ENCODE results near the gene HSPA5.
"Not testable (repeated sequence)": the region's sequence is repeated elsewhere in the genome, so short reads cannot be mapped to it uniquely, and the experiment has no call there.

Gene HSPA5

GRCh38 chr9:125241863-125242739 lies 958 bp upstream of the HSPA5 start:
- no peak for DNase-seq

GRCh38 chr9:125240649-125240999 lies 519 bp downstream of the HSPA5 start:
- no peak for DNase-seq

DNA sequence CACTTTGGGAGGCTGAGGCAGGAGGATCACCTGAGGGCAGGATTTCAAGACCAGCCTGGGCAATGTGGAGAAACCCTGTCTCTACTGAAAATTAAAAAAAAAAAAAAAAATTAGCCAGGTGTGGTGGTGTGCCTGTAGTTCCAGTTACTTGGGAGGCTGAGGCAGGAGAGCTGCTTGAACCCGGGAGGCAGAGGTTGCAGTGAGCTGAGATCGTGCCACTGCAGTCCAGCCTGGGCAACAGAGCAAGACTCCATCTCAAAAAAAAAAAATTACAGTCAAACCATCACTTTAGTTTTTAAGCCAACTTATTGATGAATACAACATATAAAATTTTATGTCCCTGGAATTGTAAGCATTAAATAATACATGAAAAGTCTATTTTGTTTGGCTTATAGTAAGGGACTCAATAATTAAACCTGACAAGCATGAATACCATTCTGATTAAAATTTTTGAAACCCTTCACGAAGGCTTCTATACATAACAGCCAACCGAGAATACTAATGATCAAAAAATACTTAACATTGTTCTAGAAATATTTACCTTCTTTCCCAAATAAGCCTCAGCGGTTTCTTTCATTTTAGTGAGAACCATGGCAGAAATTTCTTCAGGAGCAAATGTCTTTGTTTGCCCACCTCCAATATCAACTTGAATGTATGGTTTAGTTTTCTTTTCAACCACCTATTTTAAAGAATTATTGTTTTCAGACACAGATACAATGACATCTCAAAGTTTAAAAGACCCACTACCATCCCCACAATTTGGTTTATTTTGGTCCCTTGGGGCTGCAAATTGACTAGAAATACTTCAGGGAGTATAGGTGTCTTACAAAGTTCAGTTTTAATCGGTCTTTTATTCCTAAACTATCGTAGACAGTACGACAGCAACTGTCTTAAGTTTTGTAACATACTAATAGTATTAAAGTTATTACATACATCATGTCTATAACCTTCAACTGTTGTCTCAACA lies 1.2 kb downstream of the HSPA5 start:
- DNase-seq, result no peak

DNA sequence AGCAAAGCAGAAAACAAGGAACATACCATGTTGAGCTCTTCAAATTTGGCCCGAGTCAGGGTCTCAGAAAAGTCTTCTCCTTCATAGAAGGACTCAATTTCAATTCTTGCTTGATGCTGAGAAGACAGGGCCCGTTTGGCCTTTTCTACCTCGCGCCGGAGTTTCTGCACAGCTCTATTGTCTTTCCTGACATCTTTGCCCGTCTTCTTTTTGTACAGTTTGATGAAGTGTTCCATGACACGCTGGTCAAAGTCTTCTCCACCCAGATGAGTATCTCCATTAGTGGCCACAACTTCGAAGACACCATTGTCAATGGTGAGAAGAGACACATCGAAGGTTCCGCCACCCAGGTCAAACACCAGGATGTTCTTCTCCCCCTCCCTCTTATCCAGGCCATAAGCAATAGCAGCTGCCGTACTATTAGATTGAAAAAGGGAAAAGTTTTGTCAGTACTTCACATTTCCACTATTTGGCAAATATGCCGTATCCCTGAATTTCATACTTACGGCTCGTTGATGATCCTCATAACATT lies 2.2 kb downstream of the HSPA5 start:
- DNase-seq, result no peak

DNA sequence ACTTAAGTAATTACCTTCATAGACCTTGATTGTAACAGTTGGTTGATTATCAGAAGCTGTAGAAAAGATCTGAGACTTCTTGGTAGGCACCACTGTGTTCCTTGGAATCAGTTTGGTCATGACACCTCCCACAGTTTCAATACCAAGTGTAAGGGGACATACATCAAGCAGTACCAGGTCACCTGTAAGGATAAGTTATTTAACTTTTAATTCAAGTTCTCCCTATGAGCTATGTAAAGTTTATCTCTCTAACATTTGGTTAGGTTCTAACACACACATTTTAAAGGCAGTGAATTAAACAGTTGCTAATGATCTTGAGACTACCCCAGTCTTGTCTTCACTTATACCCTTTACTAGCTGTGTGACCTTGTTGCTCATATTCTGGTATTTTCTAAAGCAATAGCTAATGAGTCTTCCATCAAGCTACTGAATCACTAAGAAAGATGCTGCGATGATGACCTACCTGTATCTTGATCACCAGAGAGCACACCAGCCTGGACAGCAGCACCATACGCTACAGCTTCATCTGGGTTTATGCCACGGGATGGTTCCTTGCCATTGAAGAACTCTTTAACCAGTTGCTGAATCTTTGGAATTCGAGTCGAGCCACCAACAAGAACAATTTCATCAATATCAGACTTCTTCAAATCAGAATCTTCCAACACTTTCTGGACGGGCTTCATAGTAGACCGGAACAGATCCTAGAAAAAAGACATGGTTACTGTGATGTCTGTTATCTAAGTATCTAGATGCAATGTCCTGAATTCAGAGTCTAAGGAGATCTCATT lies 2.8 kb downstream of the HSPA5 start:
- no peak for DNase-seq

GRCh38 chr9:125236520-125237159 lies 4.5 kb downstream of the HSPA5 start:
- DNase-seq, result not testable (repeated sequence)

DNA sequence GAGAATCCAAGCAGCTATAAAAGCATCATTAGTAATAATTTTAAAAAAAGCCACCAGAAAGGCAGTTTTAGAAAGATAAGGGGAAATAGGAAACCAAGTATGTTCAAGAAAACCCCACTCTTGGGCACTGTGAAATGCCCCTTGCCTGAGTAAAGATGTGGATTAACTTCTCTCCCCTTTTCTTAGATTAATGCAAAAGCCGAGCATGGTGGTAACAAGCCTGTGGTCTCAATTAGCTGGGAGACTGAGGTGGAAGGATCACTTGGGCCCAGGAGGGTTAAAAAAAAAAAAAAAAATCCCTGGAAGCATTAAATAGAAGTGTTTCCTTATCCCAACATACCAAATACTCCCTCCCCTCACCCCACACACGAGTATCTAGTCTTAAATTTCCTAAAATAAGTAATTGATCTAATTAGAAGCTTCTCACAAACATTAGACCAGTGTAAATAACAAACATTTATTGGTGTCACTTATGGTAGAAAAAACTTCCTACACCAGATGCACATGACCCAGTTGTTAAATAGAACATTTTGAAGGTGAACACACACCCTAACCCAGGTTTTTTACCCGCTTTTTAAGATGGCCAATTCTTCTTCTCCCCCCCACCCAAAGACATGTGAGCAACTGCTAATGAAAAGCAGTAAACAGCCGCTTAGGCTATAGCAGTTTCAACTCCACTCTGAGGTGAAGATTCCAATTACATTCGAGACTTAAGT lies 5.2 kb downstream of the HSPA5 start:
- no peak for DNase-seq

- DNase-seq, result not testable (repeated sequence)
Measured at GRCh38 chr9:125234099-125234498, 7.0 kb downstream of the HSPA5 start.

GRCh38 chr9:125233678-125234077 lies 7.5 kb downstream of the HSPA5 start:
- no peak for DNase-seq

DNA sequence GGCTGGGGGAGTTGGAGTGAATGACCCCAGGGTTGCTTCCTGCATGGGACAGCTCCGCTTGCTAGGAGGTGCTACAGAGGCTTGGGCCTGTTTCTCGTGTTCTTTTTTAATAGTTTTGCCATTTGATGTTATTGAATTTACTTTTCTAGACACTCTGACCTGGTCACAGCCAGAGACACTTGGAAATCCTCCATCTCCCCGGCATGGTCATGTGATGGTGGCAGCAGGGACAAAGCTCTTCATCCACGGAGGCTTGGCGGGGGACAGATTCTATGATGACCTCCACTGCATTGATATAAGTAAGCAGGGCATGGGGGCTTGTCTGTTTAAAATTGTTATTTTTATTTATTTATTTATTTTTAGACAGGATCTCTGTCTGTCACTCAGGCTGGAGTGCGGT lies 13.4 kb downstream of the HSPA5 start:
- no peak for DNase-seq

DNA sequence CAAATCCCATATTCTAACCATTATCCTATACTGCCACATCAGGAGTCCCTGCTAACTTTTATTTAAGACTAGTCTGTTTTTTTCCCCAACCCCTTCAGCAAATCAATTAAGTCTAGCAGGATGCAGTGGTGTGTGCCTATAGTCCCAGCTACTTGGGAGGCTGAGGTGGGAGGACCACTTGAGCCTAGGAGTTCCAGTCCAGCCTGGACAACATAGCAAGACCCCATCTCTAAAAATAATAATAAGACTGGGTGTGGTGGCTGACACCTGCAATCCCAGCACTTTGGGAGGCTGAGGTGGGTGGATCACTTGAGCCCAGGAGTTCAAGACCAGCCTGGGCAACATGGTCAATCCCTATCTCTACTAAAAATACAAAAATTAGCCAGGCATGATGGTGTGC lies 16.3 kb downstream of the HSPA5 start:
- not testable (repeated sequence) for DNase-seq

DNA sequence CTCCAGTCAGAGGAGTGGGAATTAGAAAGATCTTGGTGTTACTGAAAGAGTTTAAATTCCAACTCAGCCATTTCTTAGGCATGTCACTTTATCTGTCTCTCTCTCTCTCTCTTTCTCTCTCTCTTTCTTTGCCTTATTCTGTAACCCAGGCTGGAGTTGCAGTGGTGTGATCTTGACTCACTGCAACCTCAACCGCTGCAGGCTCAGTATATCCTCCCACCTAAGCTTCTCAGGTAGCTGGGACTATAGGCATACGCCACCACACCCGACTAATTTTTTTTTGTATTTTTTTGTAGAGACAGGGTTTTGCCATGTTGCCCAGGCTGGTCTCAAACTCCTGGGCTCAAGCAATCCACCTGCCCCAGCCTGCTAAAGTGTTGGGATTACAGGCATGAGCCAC lies 22.5 kb downstream of the HSPA5 start:
- DNase-seq, result no peak

GRCh38 chr9:125214186-125214585 lies 27.0 kb downstream of the HSPA5 start:
- DNase-seq, result no peak

DNA sequence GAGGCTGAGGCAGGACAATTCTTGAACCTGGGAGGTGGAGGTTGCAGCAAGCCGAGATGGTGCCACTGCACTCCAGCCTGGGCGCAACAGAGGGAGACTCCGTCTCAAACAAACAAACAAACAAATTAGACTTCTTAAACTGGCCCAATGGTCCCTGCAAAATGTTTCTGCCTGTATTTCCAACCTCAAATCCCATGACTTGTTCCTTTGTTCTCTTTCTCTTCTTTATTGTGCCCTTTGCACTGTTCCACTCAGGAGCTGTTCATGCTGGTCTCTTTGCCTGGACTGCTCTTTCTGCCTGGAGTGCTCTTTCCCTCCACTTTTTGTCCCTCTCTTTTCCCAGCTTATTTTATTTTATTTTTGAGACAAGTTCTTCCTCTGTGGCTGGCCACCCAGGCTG lies 36.7 kb downstream of the HSPA5 start:
- no peak for DNase-seq

- no peak for DNase-seq
Measured at GRCh38 chr9:125202846-125203618, 38.1 kb downstream of the HSPA5 start.

DNA sequence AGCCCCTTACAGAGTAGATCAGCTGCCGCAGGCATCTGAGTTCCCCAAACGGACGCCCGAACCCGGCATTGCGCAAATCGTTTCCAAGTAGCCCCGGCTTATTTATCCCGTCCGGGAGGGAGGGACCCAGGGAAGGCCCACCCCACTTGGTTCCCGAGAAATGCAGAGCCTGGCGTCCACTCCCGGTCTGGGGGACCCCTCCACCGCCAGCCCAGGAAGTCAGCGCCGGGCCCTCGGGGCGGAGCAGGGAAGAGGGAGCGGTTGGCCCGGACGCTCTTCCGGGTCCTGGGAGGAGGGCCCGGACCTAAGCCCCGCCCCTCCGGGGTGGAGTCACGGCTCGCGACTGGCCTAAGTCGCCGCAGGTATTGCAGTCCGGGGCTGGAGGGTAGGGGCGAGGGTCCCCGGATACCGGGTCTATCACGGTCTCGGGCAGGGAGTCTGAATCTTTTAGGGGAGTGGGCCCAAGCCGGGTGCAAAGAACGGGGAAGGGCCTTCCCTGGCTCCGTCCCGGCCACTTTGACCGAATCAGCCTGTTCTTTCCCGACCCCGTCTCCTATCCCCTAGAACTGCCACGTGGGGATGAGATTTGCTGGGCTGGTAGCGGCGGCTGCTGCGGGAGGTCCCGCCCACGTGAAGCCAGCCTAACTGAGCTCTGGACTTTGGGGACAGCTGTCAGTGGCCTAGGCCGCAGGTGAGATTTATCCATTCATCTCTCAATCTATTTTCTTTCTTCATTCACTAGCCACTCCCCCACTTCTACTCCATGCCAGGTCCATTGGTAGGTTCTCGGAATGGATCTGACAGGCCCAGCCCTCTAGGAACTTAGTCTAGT lies 40.7 kb downstream of the HSPA5 start, which contains the start of gene RABEPK:
RABEPK (plus strand) TSS at position 327 of the 832 bp plus-strand sequence. CDS start 2,472 bp downstream, outside the sequence.
- DNase-seq, result peak; percentile 80

DNA sequence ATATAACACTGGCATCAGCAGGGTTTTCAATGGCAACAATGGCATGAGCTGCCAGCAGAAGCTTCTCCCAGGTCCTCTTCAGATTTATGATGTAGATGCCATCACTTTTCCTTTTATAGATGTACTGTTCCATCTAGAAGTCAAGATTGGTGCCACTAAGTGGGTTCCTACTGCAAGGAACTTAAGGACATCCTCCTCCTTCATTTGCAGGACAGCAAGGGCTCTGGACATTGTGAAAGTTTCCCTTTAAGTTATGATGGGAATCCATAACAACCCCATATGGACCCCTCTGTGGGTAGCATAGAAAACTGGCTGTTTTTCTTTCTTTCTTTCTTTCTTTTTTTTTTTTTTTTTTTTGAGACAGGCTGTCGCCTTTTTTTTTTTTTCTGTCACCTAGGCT lies 45.6 kb downstream of the HSPA5 start:
- DNase-seq, result not testable (repeated sequence)

DNA sequence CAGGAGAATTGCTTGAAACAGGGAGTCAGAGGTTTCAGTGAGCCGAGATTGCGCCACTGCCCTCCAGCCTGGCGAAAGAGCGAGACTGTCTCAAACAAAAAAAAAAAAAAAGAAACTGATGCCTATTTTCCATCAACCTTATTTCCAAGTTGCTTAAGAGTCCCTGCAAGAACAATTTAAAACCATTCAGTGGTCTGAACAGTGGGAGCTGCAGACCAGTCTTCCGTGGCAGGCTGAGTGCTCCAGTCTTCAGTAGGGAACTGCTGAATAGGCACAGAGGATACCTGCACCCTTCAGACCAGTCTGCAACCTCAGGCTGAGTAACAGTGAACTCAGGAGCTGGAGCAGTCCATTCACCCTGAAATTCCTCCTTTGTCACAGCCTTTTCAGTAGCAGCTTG lies 46.7 kb downstream of the HSPA5 start:
- DNase-seq, result not testable (repeated sequence)

- no peak for DNase-seq
Measured at GRCh38 chr9:125190361-125190801, 50.8 kb downstream of the HSPA5 start.

Data from NCI-H748 treated with DMSO at 0.1 percent for 48 hours (cell line).